ES-I3 (cell line): Measurements from ENCODE around the gene WDR76.
"Not testable (repeated sequence)": the region's sequence is repeated elsewhere in the genome, so short reads cannot be mapped to it uniquely, and the experiment has no call there.

Experiments
- H3K36me3 ChIP-seq: 2 replicates; pipeline ENCODE4 v1.6.1; 2013; ENCODE audit warnings: mild to moderate bottlenecking, low read length, control low read depth, moderate library complexity; ENCODE audit not compliant: insufficient read depth
- H3K4me1 ChIP-seq: 2 replicates; pipeline ENCODE4 v1.6.1; 2013; ENCODE audit warnings: mild to moderate bottlenecking, control low read depth, low read length; ENCODE audit not compliant: insufficient read depth
- H3K9ac ChIP-seq: 2 replicates; pipeline ENCODE4 v1.6.1; 2013; ENCODE audit warnings: low read depth, mild to moderate bottlenecking, low read length, moderate library complexity
- H3K9me3 ChIP-seq: 2 replicates; pipeline ENCODE4 v1.6.1; 2013; ENCODE audit warnings: mild to moderate bottlenecking, low read length, moderate library complexity; ENCODE audit not compliant: control insufficient read depth, insufficient read depth

The WDR76 gene

GRCh38 chr15:43831519-43832052 lies 4.8 kb downstream of the WDR76 start:
- H3K9me3 ChIP-seq, H3K36me3 ChIP-seq, H3K9ac ChIP-seq, H3K4me1 ChIP-seq: not testable (repeated sequence)

GRCh38 chr15:43832485-43832884 lies 5.7 kb downstream of the WDR76 start:
- H3K4me1 ChIP-seq, H3K9me3 ChIP-seq, H3K36me3 ChIP-seq, H3K9ac ChIP-seq: not testable (repeated sequence)

GRCh38 chr15:43845421-43845820 lies 18.6 kb downstream of the WDR76 start:
- Histone ChIP-seq H3K9me3 (no peaks in the 10 kb centered on the region), H3K4me1 (no peaks in the 10 kb centered on the region), H3K36me3 (no peaks in the 10 kb centered on the region), H3K9ac (no peak overlapping the region)

GRCh38 chr15:43851251-43851650 lies 24.4 kb downstream of the WDR76 start:
- no peaks in the 10 kb centered on the region for H3K9me3 ChIP-seq
- no peaks in the 10 kb centered on the region for H3K4me1 ChIP-seq
- no peak overlapping the region for H3K9ac ChIP-seq
- H3K36me3 ChIP-seq = no peaks in the 10 kb centered on the region

- Histone ChIP-seq H3K9ac (no peak overlapping the region), H3K9me3 (no peaks in the 10 kb centered on the region), H3K36me3 (no peaks in the 10 kb centered on the region), H3K4me1 (no peaks in the 10 kb centered on the region)
Observed at GRCh38 chr15:43852607-43853006, 25.8 kb downstream of the WDR76 start.

GRCh38 chr15:43854801-43855200 lies 28.0 kb downstream of the WDR76 start:
- no peaks in the 10 kb centered on the region for H3K4me1 ChIP-seq
- H3K36me3 ChIP-seq = peaks cover 7% of the 10 kb centered on the region; the same call in 1 of the 2 replicates
- no peak overlapping the region for H3K9ac ChIP-seq
- H3K9me3 ChIP-seq = no peaks in the 10 kb centered on the region

GRCh38 chr15:43859546-43859945 lies 32.7 kb downstream of the WDR76 start:
- no peaks in the 10 kb centered on the region for H3K9me3 ChIP-seq
- no peaks in the 10 kb centered on the region for H3K4me1 ChIP-seq
- peaks cover 7% of the 10 kb centered on the region; the same call in 1 of the 2 replicates for H3K36me3 ChIP-seq
- H3K9ac ChIP-seq = no peak overlapping the region

- H3K36me3 ChIP-seq, H3K9ac ChIP-seq, H3K9me3 ChIP-seq, H3K4me1 ChIP-seq: not testable (repeated sequence)
Observed at GRCh38 chr15:43866636-43867035, 39.8 kb downstream of the WDR76 start.

- Histone ChIP-seq H3K9me3 (no peaks in the 10 kb centered on the region), H3K36me3 (no peaks in the 10 kb centered on the region), H3K4me1 (no peaks in the 10 kb centered on the region), H3K9ac (no peak overlapping the region)
Observed at GRCh38 chr15:43867096-43867495, 40.3 kb downstream of the WDR76 start.

- no peaks in the 10 kb centered on the region for H3K9me3 ChIP-seq
- H3K4me1 ChIP-seq = no peaks in the 10 kb centered on the region
- H3K9ac ChIP-seq = no peak overlapping the region
- no peaks in the 10 kb centered on the region for H3K36me3 ChIP-seq
Observed at GRCh38 chr15:43868406-43868805, 41.6 kb downstream of the WDR76 start.

- Histone ChIP-seq H3K36me3 (no peaks in the 10 kb centered on the region), H3K9ac (no peak overlapping the region), H3K4me1 (no peaks in the 10 kb centered on the region), H3K9me3 (no peaks in the 10 kb centered on the region)
Observed at GRCh38 chr15:43871835-43872234, 45.0 kb downstream of the WDR76 start.

- Histone ChIP-seq H3K4me1 (no peaks in the 10 kb centered on the region), H3K9ac (no peak overlapping the region), H3K9me3 (no peaks in the 10 kb centered on the region), H3K36me3 (no peaks in the 10 kb centered on the region)
Observed at GRCh38 chr15:43872416-43873020, 45.7 kb downstream of the WDR76 start.

GRCh38 chr15:43873651-43874050 lies 46.8 kb downstream of the WDR76 start:
- no peaks in the 10 kb centered on the region for H3K9me3 ChIP-seq
- H3K4me1 ChIP-seq = no peaks in the 10 kb centered on the region
- H3K36me3 ChIP-seq = no peaks in the 10 kb centered on the region
- no peak overlapping the region for H3K9ac ChIP-seq

- H3K9me3 ChIP-seq = no peaks in the 10 kb centered on the region
- no peak overlapping the region for H3K9ac ChIP-seq
- peaks cover 8% of the 10 kb centered on the region for H3K4me1 ChIP-seq
- no peaks in the 10 kb centered on the region for H3K36me3 ChIP-seq
Observed at GRCh38 chr15:43876872-43877271, 50.1 kb downstream of the WDR76 start.

- no peaks in the 10 kb centered on the region for H3K36me3 ChIP-seq
- H3K4me1 ChIP-seq = peaks cover 8% of the 10 kb centered on the region
- no peaks in the 10 kb centered on the region for H3K9me3 ChIP-seq
- H3K9ac ChIP-seq = no peak overlapping the region
Observed at GRCh38 chr15:43877371-43877770, 50.6 kb downstream of the WDR76 start.
